DND-41 (cell line): ENCODE results near the gene PKD1.
A peak's percentile ranks its signal among the peaks of the same experiment; 100 is the strongest.

Experiments
- ATAC-seq: fragments of 200-7000 bp; cut with Tn5 transposase; 3 replicates; pipeline ENCODE4 v1.9.1; 2021; ENCODE audit warnings: low read depth; ENCODE audit not compliant: insufficient read depth
- DNase-seq: peaks from one replicate; pipeline ENCODE4 v3.0.0-alpha.2; 2020
- H2AFZ ChIP-seq: 2 replicates; pipeline ENCODE4 v1.6.0; 2012; ENCODE audit warnings: low read depth, low read length
- H3K27ac ChIP-seq: 2 replicates; pipeline ENCODE4 v1.5.1; 2012; ENCODE audit warnings: low read length, inconsistent platforms
- H3K27me3 ChIP-seq: fragments of 200-600 bp; sonication (generic); 2 replicates; pipeline ENCODE4 v1.6.0; 2012; ENCODE audit warnings: low read length, mild to moderate bottlenecking, inconsistent platforms; ENCODE audit not compliant: insufficient read depth, poor library complexity
- H3K36me3 ChIP-seq: 2 replicates; pipeline ENCODE4 v1.5.1; 2012; ENCODE audit warnings: low read length, inconsistent platforms; ENCODE audit not compliant: insufficient read depth
- H3K4me1 ChIP-seq: 2 replicates; pipeline ENCODE4 v1.5.1; 2012; ENCODE audit warnings: mild to moderate bottlenecking, low read length; ENCODE audit not compliant: insufficient read depth
- H3K4me2 ChIP-seq: 2 replicates; pipeline ENCODE4 v1.6.0; 2012; ENCODE audit warnings: mild to moderate bottlenecking, moderate library complexity, low read length, inconsistent platforms; ENCODE audit not compliant: insufficient read depth
- H3K4me3 ChIP-seq, 2 experiments: fragments of 200-600 bp in 1 of 2; shearing (Covaris generic) in 1 of 2; 2 replicates each; pipeline ENCODE4 v1.5.1; 2012 to 2016; ENCODE audit warnings: inconsistent platforms in 2 of 2, low read length in 2 of 2, mild to moderate bottlenecking in 2 of 2, low read depth in 1 of 2, moderate library complexity in 1 of 2
- H3K79me2 ChIP-seq: 2 replicates; pipeline ENCODE4 v1.6.0; 2012; ENCODE audit warnings: low read length, inconsistent platforms; ENCODE audit not compliant: insufficient read depth
- H3K9ac ChIP-seq: 2 replicates; pipeline ENCODE4 v1.6.0; 2012; ENCODE audit warnings: low read depth, mild to moderate bottlenecking, inconsistent platforms, low read length, moderate library complexity
- H3K9me3 ChIP-seq: 2 replicates; pipeline ENCODE4 v1.5.1; 2012; ENCODE audit warnings: low read length, moderate library complexity, mild to moderate bottlenecking, inconsistent platforms; ENCODE audit not compliant: insufficient read depth, severe bottlenecking
- H4K20me1 ChIP-seq: 2 replicates; pipeline ENCODE4 v1.6.0; 2012; ENCODE audit warnings: low read length; ENCODE audit not compliant: insufficient read depth
- CTCF ChIP-seq: IDR thresholded peaks from 2 replicates; pipeline ENCODE4 v1.5.1; 2012; ENCODE audit warnings: borderline replicate concordance, low read length, moderate library complexity, mild to moderate bottlenecking; ENCODE audit not compliant: poor library complexity, severe bottlenecking; ENCODE audit errors: extremely low read depth
- EZH2 ChIP-seq: IDR thresholded peaks from 3 replicates; pipeline ENCODE4 v1.6.1; 2012; ENCODE audit warnings: borderline replicate concordance, low read depth, mild to moderate bottlenecking, moderate library complexity, low read length, inconsistent platforms; ENCODE audit not compliant: severe bottlenecking

The PKD1 gene

GRCh38 chr16:2086812-2087747 is 48.6 kb downstream of the PKD1 start:
- 0 out of 3 replicates have a peak, but pooled peaks have one; percentile 11 for ATAC-seq
- Histone ChIP-seq H4K20me1 (peaks cover 16% of the 10 kb centered on the region), H3K4me3 (no peak overlapping the region), H3K9ac (no peak overlapping the region), H3K9me3 (no peaks in the 10 kb centered on the region), H3K27me3 (no peaks in the 10 kb centered on the region), H3K36me3 (peaks cover 92% of the 10 kb centered on the region), H3K4me2 (no peak overlapping the region), H3K27ac (no peak overlapping the region), H2AFZ (no peak overlapping the region), H3K4me1 (no peaks in the 10 kb centered on the region), H3K79me2 (no peaks in the 10 kb centered on the region)
- DNase-seq = no peak
- TF ChIP-seq CTCF (no peak), EZH2 (no peak)

- Histone ChIP-seq H3K4me3 (no peak overlapping the region), H3K9me3 (no peaks in the 10 kb centered on the region), H3K27ac (no peak overlapping the region), H3K27me3 (no peaks in the 10 kb centered on the region), H2AFZ (no peak overlapping the region), H4K20me1 (peaks cover 19% of the 10 kb centered on the region), H3K4me1 (no peaks in the 10 kb centered on the region), H3K9ac (no peak overlapping the region), H3K4me2 (no peak overlapping the region), H3K36me3 (peaks cover 93% of the 10 kb centered on the region), H3K79me2 (no peaks in the 10 kb centered on the region)
- DNase-seq (no peak), ATAC-seq (no peak)
- TF ChIP-seq CTCF (no peak), EZH2 (no peak)
Observed at GRCh38 chr16:2086106-2086742, 49.5 kb downstream of the PKD1 start.

- ATAC-seq (no peak), DNase-seq (no peak)
- Histone ChIP-seq H3K27ac (no peak overlapping the region), H2AFZ (no peak overlapping the region), H3K4me2 (no peak overlapping the region), H3K4me1 (no peaks in the 10 kb centered on the region), H4K20me1 (peaks cover 19% of the 10 kb centered on the region), H3K9me3 (no peaks in the 10 kb centered on the region), H3K79me2 (no peaks in the 10 kb centered on the region), H3K9ac (no peak overlapping the region), H3K36me3 (peaks cover 96% of the 10 kb centered on the region), H3K4me3 (no peak overlapping the region), H3K27me3 (no peaks in the 10 kb centered on the region)
- TF ChIP-seq EZH2 = no peak
Observed at GRCh38 chr16:2085669-2086068, 50.0 kb downstream of the PKD1 start.

GRCh38 chr16:2084895-2085625 is 50.6 kb downstream of the PKD1 start:
- peaks cover 92% of the 10 kb centered on the region for H3K36me3 ChIP-seq

More at GRCh38 chr16:2084895-2085625, 50.6 kb downstream of the PKD1 start:
- Histone ChIP-seq H3K9me3 (no peaks in the 10 kb centered on the region), H3K4me2 (no peak overlapping the region), H2AFZ (no peak overlapping the region), H3K9ac (no peak overlapping the region), H3K27ac (no peak overlapping the region), H3K4me1 (no peaks in the 10 kb centered on the region), H3K79me2 (no peaks in the 10 kb centered on the region), H4K20me1 (peaks cover 19% of the 10 kb centered on the region), H3K4me3 (no peak overlapping the region), H3K27me3 (no peaks in the 10 kb centered on the region)
- ATAC-seq (no peak), DNase-seq (no peak)
- TF ChIP-seq EZH2 (no peak), CTCF (no peak)
